Liver (tissue), 9 donors: ENCODE data around the gene THSD4. TPM values are rescaled to one million over a fixed set of nuclear protein-coding genes. Genes with fewer than 3 reads are reported as not detected.

Experiments
- DNase-seq: peaks from one replicate; pipeline ENCODE4 v3.0.0-alpha.2; 2017; ENCODE audit warnings: low spot score
- H3K27ac ChIP-seq, 2 donors: one replicate each; pipeline ENCODE4 v1.7.0; 2013; ENCODE audit warnings: inconsistent platforms in 2 of 2, low read length in 2 of 2, control low read depth in 1 of 2, low read depth in 1 of 2, mild to moderate bottlenecking in 1 of 2
- H3K27me3 ChIP-seq, 4 donors: one replicate each; pipeline versions ENCODE4 v1.6.1 to v1.7.0; 2013; ENCODE audit warnings: low read length in 3 of 4, inconsistent platforms in 1 of 4, mild to moderate bottlenecking in 1 of 4, moderate library complexity in 1 of 4; ENCODE audit not compliant: control insufficient read depth in 4 of 4, insufficient read depth in 4 of 4
- H3K36me3 ChIP-seq, 4 donors: one replicate each; pipeline versions ENCODE4 v1.6.1 to v1.7.0; 2013; ENCODE audit warnings: low read length in 3 of 4, mild to moderate bottlenecking in 3 of 4, low read depth in 1 of 4, moderate library complexity in 1 of 4; ENCODE audit not compliant: control insufficient read depth in 4 of 4, insufficient read depth in 3 of 4
- H3K4me1 ChIP-seq, 4 donors: one replicate each; pipeline versions ENCODE4 v1.6.1 to v1.7.0; 2013; ENCODE audit warnings: low read length in 3 of 4, mild to moderate bottlenecking in 3 of 4, moderate library complexity in 1 of 4; ENCODE audit not compliant: control insufficient read depth in 4 of 4, insufficient read depth in 4 of 4
- H3K4me3 ChIP-seq, 3 donors: one replicate each; pipeline versions ENCODE4 v1.6.1 to v1.7.0; 2013; ENCODE audit warnings: low read length in 3 of 3, control low read depth in 1 of 3, low read depth in 1 of 3, mild to moderate bottlenecking in 1 of 3
- H3K9ac ChIP-seq, 2 donors: one replicate each; pipeline ENCODE4 v1.7.0; 2013; ENCODE audit warnings: low read length in 2 of 2, mild to moderate bottlenecking in 2 of 2, moderate library complexity in 2 of 2, control low read depth in 1 of 2, low read depth in 1 of 2
- H3K9me3 ChIP-seq, 4 donors: one replicate each; pipeline versions ENCODE4 v1.6.1 to v1.7.0; 2013; ENCODE audit warnings: low read length in 3 of 4; ENCODE audit not compliant: control insufficient read depth in 4 of 4
- CTCF ChIP-seq: fragments of 150-350 bp; IDR thresholded peaks from 2 replicates; pipeline ENCODE4 v1.5.1; 2017; ENCODE audit warnings: improper control_type of control experiment, low read depth, low read length; ENCODE audit not compliant: missing input control
- EGR1 ChIP-seq, 2 donors: IDR thresholded peaks; 2 replicates each; pipeline ENCODE4 v1.6.1; 2016 to 2018; ENCODE audit warnings: antibody characterized with exemption in 2 of 2, low read depth in 2 of 2
- FOXA1 ChIP-seq: IDR thresholded peaks from 2 replicates; pipeline ENCODE4 v1.6.1; 2016; ENCODE audit warnings: antibody characterized with exemption
- FOXA2 ChIP-seq: IDR thresholded peaks from 2 replicates; pipeline ENCODE4 v1.6.1; 2016; ENCODE audit warnings: antibody characterized with exemption
- GABPA ChIP-seq, 2 donors: IDR thresholded peaks in 1 of 2; conservative IDR thresholded peaks in 1 of 2; 2 replicates each; pipeline ENCODE4 v1.6.1; 2016; ENCODE audit warnings: antibody characterized with exemption in 2 of 2, mild to moderate bottlenecking in 1 of 2, moderate library complexity in 1 of 2
- HNF4A ChIP-seq, 2 donors: conservative IDR thresholded peaks; 2 replicates each; pipeline ENCODE4 v1.6.1; 2016; ENCODE audit warnings: antibody characterized with exemption in 2 of 2, mild to moderate bottlenecking in 2 of 2
- HNF4G ChIP-seq: IDR thresholded peaks from 2 replicates; pipeline ENCODE4 v1.6.1; 2016; ENCODE audit warnings: antibody characterized with exemption
- JUND ChIP-seq, 2 donors: IDR thresholded peaks; 2 replicates each; pipeline ENCODE4 v1.6.1; 2016; ENCODE audit warnings: antibody characterized with exemption in 2 of 2
- MAX ChIP-seq: IDR thresholded peaks from 2 replicates; pipeline ENCODE4 v1.6.1; 2016; ENCODE audit warnings: antibody characterized with exemption
- NR2F2 ChIP-seq: IDR thresholded peaks from 2 replicates; pipeline ENCODE4 v1.6.1; 2016; ENCODE audit warnings: antibody characterized with exemption
- RAD21 ChIP-seq, 2 donors: IDR thresholded peaks; 2 replicates each; pipeline ENCODE4 v1.6.1; 2016; ENCODE audit warnings: antibody characterized with exemption in 2 of 2, mild to moderate bottlenecking in 2 of 2
- RXRA ChIP-seq, 2 donors: IDR thresholded peaks; 2 replicates each; pipeline ENCODE4 v1.6.1; 2017 to 2018; ENCODE audit warnings: antibody characterized with exemption in 2 of 2, mild to moderate bottlenecking in 1 of 2
- SP1 ChIP-seq: IDR thresholded peaks from 2 replicates; pipeline ENCODE4 v1.6.1; 2018; ENCODE audit warnings: antibody characterized with exemption, mild to moderate bottlenecking
- TAF1 ChIP-seq: conservative IDR thresholded peaks from 2 replicates; pipeline ENCODE4 v1.6.1; 2016; ENCODE audit warnings: antibody characterized with exemption, mild to moderate bottlenecking
- YY1 ChIP-seq: IDR thresholded peaks from 2 replicates; pipeline ENCODE4 v1.6.1; 2016; ENCODE audit warnings: antibody characterized with exemption, mild to moderate bottlenecking
- ZBTB33 ChIP-seq: IDR thresholded peaks from 2 replicates; pipeline ENCODE4 v1.6.1; 2016; ENCODE audit warnings: antibody characterized with exemption
- WGBS: extraction: QIAGEN DNeasy Blood & Tissue Kit; methylation state at CpG from one replicate; pipeline ENCODE4 v1.1.7; 2013; 5-methylcytosine and 5-hydroxymethylcytosine counted together
- polyA plus RNA-seq, 2 donors: library from polyadenylated mRNA; stranded (reverse) in 1 of 2; unstranded in 1 of 2; fragments of 200-250 nt in 1 of 2; fragments of >200 nt in 1 of 2; fragmentation: Nextera tagmentation in 1 of 2; extraction: Ambion mirVana in 1 of 2; gene quantifications; one replicate each; pipeline versions ENCODE4 v1.2.1 to v1.2.3, GENCODE V29; 2013 to 2015
- total RNA-seq, 2 donors: library from RNA; depleted of rRNA; stranded (reverse); fragments of >200 nt; gene quantifications; one replicate each; pipeline ENCODE4 v1.2.3, GENCODE V29; 2014
- TF ChIP-seq, protein P1 (sequence below): IDR thresholded peaks from 2 replicates; pipeline ENCODE4 v1.6.1; 2016; ENCODE audit warnings: antibody characterized with exemption, mild to moderate bottlenecking
- TF ChIP-seq, protein P2 (sequence below): IDR thresholded peaks from 2 replicates; pipeline ENCODE4 v1.6.1; 2016; ENCODE audit warnings: antibody characterized with exemption
- donor health status: healthy.
- donor health status: healthy.
- donor health status: healthy.
- donor health status: healthy.
- donor health status: healthy.

THSD4 gene
- total and polyA plus RNA-seq, 4 donors, result 0.23 to 11.5 (median 1.9) TPM

GRCh38 chr15:71120428-71120944, 5.2 kb downstream of the THSD4 start:
- Histone ChIP-seq H3K36me3 (no peaks in the 10 kb centered on the region), H3K4me1 (peaks cover 2 to 11% (median 6%) of the 10 kb centered on the region in 4 donors), H3K27me3 (no peaks in the 10 kb centered on the region), H3K4me3 (no peak overlapping the region), H3K9ac (no peak overlapping the region), H3K27ac (no peak overlapping the region), H3K9me3 (no peaks in the 10 kb centered on the region)
- TF ChIP-seq, protein P1, sequence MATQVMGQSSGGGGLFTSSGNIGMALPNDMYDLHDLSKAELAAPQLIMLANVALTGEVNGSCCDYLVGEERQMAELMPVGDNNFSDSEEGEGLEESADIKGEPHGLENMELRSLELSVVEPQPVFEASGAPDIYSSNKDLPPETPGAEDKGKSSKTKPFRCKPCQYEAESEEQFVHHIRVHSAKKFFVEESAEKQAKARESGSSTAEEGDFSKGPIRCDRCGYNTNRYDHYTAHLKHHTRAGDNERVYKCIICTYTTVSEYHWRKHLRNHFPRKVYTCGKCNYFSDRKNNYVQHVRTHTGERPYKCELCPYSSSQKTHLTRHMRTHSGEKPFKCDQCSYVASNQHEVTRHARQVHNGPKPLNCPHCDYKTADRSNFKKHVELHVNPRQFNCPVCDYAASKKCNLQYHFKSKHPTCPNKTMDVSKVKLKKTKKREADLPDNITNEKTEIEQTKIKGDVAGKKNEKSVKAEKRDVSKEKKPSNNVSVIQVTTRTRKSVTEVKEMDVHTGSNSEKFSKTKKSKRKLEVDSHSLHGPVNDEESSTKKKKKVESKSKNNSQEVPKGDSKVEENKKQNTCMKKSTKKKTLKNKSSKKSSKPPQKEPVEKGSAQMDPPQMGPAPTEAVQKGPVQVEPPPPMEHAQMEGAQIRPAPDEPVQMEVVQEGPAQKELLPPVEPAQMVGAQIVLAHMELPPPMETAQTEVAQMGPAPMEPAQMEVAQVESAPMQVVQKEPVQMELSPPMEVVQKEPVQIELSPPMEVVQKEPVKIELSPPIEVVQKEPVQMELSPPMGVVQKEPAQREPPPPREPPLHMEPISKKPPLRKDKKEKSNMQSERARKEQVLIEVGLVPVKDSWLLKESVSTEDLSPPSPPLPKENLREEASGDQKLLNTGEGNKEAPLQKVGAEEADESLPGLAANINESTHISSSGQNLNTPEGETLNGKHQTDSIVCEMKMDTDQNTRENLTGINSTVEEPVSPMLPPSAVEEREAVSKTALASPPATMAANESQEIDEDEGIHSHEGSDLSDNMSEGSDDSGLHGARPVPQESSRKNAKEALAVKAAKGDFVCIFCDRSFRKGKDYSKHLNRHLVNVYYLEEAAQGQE, result no peak
- no peak for TF ChIP-seq HNF4G
- no peak for TF ChIP-seq GABPA (IDR thresholded peaks at IDR 0.05 in 1 of 2, conservative IDR thresholded peaks at IDR 0.05 in 1 of 2)
- TF ChIP-seq JUND (IDR thresholded peaks at IDR 0.05), result no peak
- no peak for TF ChIP-seq CTCF
- no peak for TF ChIP-seq EGR1 (IDR thresholded peaks at IDR 0.05; ENCODE audit: low read depth in 2 of 2)
- TF ChIP-seq FOXA1, result no peak
- TF ChIP-seq NR2F2, result no peak
- TF ChIP-seq FOXA2, result no peak
- TF ChIP-seq TAF1, result no peak
- TF ChIP-seq HNF4A (conservative IDR thresholded peaks at IDR 0.05), result no peak
- TF ChIP-seq RXRA (IDR thresholded peaks at IDR 0.05), result no peak
- TF ChIP-seq, protein P2, sequence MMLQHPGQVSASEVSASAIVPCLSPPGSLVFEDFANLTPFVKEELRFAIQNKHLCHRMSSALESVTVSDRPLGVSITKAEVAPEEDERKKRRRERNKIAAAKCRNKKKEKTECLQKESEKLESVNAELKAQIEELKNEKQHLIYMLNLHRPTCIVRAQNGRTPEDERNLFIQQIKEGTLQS, result no peak
- no peak for TF ChIP-seq SP1
- TF ChIP-seq ZBTB33, result no peak
- no peak for TF ChIP-seq MAX
- TF ChIP-seq YY1, result no peak
- TF ChIP-seq RAD21 (IDR thresholded peaks at IDR 0.05), result no peak
- WGBS, result 88% methylated on average over 8 of the region's 8 CpGs
- DNase-seq, result no peak
